ENCODE measurements around the gene PDCD2L. TPM values are rescaled to one million over a fixed set of nuclear protein-coding genes. Genes with fewer than 3 reads are reported as not detected.

Gene PDCD2L
- total and polyA plus RNA-seq, 4 donors, result 5.6 to 12.3 (median 6.0) TPM

Other genes starting within 250 kb of the PDCD2L start
- 100 to 1,000 TPM in 1 of 2 donors, 10 to 100 TPM in 1; 86.5 to 108 TPM for gene LSM14A, start 231.9 kb upstream of the PDCD2L start, total RNA-seq
- 10 to 100 TPM; 80.4 to 88.5 TPM for gene LSM14A, start 231.9 kb upstream of the PDCD2L start, polyA plus RNA-seq
- gene GARRE1, start 149.8 kb upstream of the PDCD2L start, total RNA-seq, result 10 to 100 TPM; 49.0 to 73.2 TPM
- gene GARRE1, start 149.8 kb upstream of the PDCD2L start, polyA plus RNA-seq, result 10 to 100 TPM in 1 of 2 donors, 1 to 10 TPM in 1; 3.0 to 11.3 TPM
- 100 to 1,000 TPM; 131 to 197 TPM for gene GPI, start 39.2 kb upstream of the PDCD2L start, total RNA-seq
- gene GPI, start 39.2 kb upstream of the PDCD2L start, polyA plus RNA-seq, result 100 to 1,000 TPM in 1 of 2 donors, 10 to 100 TPM in 1; 51.0 to 128 TPM
- 100 to 1,000 TPM in 1 of 2 donors, 10 to 100 TPM in 1; 87.3 to 152 TPM for gene UBA2, start 24.0 kb downstream of the PDCD2L start, total RNA-seq
- gene UBA2, start 24.0 kb downstream of the PDCD2L start, polyA plus RNA-seq, result 100 to 1,000 TPM; 114 to 134 TPM
- 10 to 100 TPM; 74.0 to 89.3 TPM for gene WTIP, start 77.4 kb downstream of the PDCD2L start, total RNA-seq
- 10 to 100 TPM; 52.0 to 73.4 TPM for gene WTIP, start 77.4 kb downstream of the PDCD2L start, polyA plus RNA-seq

All from aorta (tissue), 4 donors.